ENCODE results near the gene NEU4.
"Not testable (repeated sequence)": the region's sequence is repeated elsewhere in the genome, so short reads cannot be mapped to it uniquely, and the experiment has no call there.

Gene NEU4

GRCh38 chr2:241818943-241819270 lies 9.9 kb downstream of the NEU4 start:
- no peak overlapping the region for H3K4me3 ChIP-seq (ENCODE audit: low read length)
- TF ChIP-seq ZNF274 (IDR thresholded peaks at IDR 0.05; ENCODE audit: low read depth, low read length) = no peak

DNA sequence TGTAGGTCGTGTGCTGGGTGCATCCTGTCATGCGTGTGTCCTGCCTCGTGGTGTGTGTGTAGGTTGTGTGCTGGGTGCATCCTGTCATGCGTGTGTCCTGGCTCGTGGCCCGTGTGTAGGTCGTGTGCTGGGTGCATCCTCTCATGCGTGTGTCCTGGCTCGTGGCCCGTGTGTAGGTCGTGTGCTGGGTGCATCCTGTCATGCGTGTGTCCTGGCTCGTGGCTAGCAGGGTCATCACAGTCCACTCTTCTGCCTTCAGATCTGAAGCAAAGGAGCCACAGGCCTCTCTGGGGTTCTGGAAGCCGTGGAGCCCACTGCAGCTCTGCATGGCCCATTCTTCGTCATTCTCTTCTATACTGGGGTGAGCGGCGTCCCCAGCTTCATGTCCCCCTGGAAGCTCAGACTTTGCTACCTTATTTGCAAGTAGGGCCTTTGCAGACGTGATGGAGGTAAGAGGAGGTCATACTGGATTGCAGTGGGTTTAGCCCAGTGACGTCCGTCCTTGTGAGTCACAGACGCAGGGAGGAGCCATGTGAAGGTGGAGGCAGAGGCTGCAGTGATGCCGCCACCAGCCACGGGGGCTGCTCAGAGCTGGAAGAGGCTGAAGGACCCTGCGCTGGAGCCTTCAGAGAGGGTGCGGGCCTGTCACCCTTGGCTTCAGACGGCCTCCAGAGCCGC lies 11.1 kb downstream of the NEU4 start:
- H3K4me3 ChIP-seq (ENCODE audit: low read length) = not testable (repeated sequence)

GRCh38 chr2:241820625-241821384 lies 11.8 kb downstream of the NEU4 start:
- no peak overlapping the region for H3K4me3 ChIP-seq (ENCODE audit: low read length)
- no peak for TF ChIP-seq ZNF274 (IDR thresholded peaks at IDR 0.05; ENCODE audit: low read depth, low read length)

GRCh38 chr2:241821460-241822263 lies 12.7 kb downstream of the NEU4 start:
- no peak for TF ChIP-seq ZNF274 (IDR thresholded peaks at IDR 0.05; ENCODE audit: low read depth, low read length)
- no peak overlapping the region for H3K4me3 ChIP-seq (ENCODE audit: low read length)

GRCh38 chr2:241822264-241822623 lies 13.3 kb downstream of the NEU4 start:
- TF ChIP-seq ZNF274 (IDR thresholded peaks at IDR 0.05; ENCODE audit: low read depth, low read length) = no peak
- no peak overlapping the region for H3K4me3 ChIP-seq (ENCODE audit: low read length)

DNA sequence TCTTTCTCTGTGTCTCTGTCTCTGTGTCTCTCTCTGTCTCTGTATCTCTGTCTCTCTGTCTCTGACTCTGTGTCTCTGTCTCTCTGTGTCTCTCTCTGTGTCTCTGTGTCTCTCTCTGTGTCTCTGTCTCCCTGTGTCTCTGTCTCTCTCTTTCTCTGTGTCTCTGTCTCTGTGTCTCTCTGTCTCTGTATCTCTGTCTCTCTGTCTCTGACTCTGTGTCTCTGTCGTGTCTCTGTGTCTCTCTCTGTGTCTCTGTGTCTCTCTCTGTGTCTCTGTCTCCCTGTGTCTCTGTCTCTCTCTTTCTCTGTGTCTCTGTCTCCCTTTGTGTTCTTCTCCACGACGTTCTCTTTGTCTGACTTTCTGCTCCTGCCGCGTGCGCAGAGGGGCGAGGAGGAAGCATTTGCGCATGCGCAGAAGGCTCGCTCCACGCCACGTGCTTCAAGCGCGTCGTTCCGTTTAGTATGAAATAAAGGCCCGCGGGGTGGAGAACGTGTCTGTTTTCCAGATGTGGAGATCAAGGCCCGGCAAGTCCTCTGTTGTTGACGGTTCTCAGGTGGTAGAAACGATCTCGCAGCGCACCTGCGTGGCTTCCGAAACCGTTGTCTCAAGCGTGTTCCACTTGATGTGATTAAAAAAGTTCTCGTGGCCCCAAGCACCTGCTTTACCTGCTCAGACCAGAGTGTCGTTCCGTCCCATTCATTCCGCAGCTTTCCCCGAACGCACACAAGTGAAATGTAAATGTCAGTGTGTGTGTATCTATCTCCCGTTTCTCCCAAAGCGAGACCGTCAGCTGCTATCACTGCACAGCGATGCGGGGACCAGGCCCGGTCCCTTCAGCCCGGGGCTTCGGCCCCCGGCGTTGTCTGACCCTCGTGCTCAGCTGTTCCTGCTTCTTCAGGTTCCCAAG lies 14.8 kb downstream of the NEU4 start:
- not testable (repeated sequence) for H3K4me3 ChIP-seq (ENCODE audit: low read length)

- TF ChIP-seq ZNF274 (IDR thresholded peaks at IDR 0.05; ENCODE audit: low read depth, low read length) = no peak
- H3K4me3 ChIP-seq (ENCODE audit: low read length) = no peak overlapping the region
These were observed 18.4 kb downstream of the NEU4 start for GRCh38 chr2:241827394-241827793.

GRCh38 chr2:241833101-241833663 lies 24.2 kb downstream of the NEU4 start:
- no peak for TF ChIP-seq ZNF274 (IDR thresholded peaks at IDR 0.05; ENCODE audit: low read depth, low read length)
- H3K4me3 ChIP-seq (ENCODE audit: low read length) = no peak overlapping the region

- not testable (repeated sequence) for H3K4me3 ChIP-seq (ENCODE audit: low read length)
These were observed 24.9 kb downstream of the NEU4 start for GRCh38 chr2:241833756-241834526.

GRCh38 chr2:241834527-241835210 lies 25.7 kb downstream of the NEU4 start:
- no peak for TF ChIP-seq ZNF274 (IDR thresholded peaks at IDR 0.05; ENCODE audit: low read depth, low read length)
- H3K4me3 ChIP-seq (ENCODE audit: low read length) = no peak overlapping the region

- H3K4me3 ChIP-seq (ENCODE audit: low read length) = no peak overlapping the region
- TF ChIP-seq ZNF274 (IDR thresholded peaks at IDR 0.05; ENCODE audit: low read depth, low read length) = no peak
These were observed 26.6 kb downstream of the NEU4 start for GRCh38 chr2:241835611-241836010.

GRCh38 chr2:241836292-241836691 lies 27.3 kb downstream of the NEU4 start:
- TF ChIP-seq ZNF274 (IDR thresholded peaks at IDR 0.05; ENCODE audit: low read depth, low read length) = no peak
- no peak overlapping the region for H3K4me3 ChIP-seq (ENCODE audit: low read length)
